ENCODE data around the gene SMTN. TPM values are rescaled to one million over a fixed set of nuclear protein-coding genes. Genes with fewer than 3 reads are reported as not detected.

SMTN gene
- total and polyA plus RNA-seq, 2 donors (not counting 3 experiments of a cell fraction or from before 2014, with no cell fraction given) = 59.0 to 197 TPM

DNA sequence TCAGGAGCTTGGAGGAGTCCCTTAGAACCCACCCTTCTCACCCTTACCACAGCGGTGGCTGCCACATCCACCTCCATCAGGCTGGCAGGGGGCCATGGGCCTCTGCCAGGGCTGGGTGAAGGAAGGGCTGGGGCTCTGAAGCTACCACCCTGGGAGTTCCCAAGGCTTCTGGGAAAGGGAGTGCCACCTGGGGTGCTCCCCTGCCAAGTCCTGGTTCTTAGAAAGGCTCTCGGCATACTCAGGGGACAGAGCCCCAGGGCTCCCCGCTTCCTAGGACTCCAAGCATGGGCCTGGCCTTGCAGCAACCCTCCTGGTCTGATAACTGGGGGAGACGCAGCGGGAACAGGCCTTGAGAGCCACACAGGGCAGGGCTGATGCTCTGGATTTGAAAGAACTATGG lies 59.6 kb downstream of the SMTN start:
- intact Hi-C loops (cut with micrococcal nuclease) = no loop called here
- Histone ChIP-seq H3K9me3 (replicated peaks; ENCODE audit: control insufficient read depth, insufficient read depth, low read length) (no peaks in the 10 kb centered on the region), H3K36me3 (ENCODE audit: control insufficient read depth in 2 of 2, extremely low read depth in 1 of 2, insufficient read depth in 2 of 2, low read length in 2 of 2) (no peaks in the 10 kb centered on the region), H2AFZ (ENCODE audit: low read depth, low read length) (no peak overlapping the region), H3K4me3 (replicated peaks in 1 of 3; ENCODE audit: insufficient read depth in 1 of 3, low read depth in 1 of 3, low read length in 3 of 3) (no peak overlapping the region), H4K20me1 (replicated peaks; ENCODE audit: control insufficient read depth, extremely low read depth, insufficient read depth, low read length) (no peaks in the 10 kb centered on the region), H3K9ac (replicated peaks; ENCODE audit: extremely low read depth, insufficient read depth, low read length) (no peak overlapping the region), H3K4me1 (ENCODE audit: control insufficient read depth, extremely low read depth, insufficient read depth, low read length) (no peaks in the 10 kb centered on the region), H3K79me2 (ENCODE audit: control insufficient read depth, insufficient read depth, low read length) (no peaks in the 10 kb centered on the region), H3K9me1 (replicated peaks; ENCODE audit: control insufficient read depth, extremely low read depth, insufficient read depth, low read length) (no peaks in the 10 kb centered on the region), H3K27me3 (ENCODE audit: control insufficient read depth in 2 of 2, insufficient read depth in 2 of 2, low read length in 2 of 2) (no peaks in the 10 kb centered on the region), H3K4me2 (ENCODE audit: insufficient read depth, low read length) (no peak overlapping the region), H3K27ac (ENCODE audit: insufficient read depth, low read depth, low read length) (no peak overlapping the region)
- BruUV-seq (replicated peaks) = no TSS peak
- DNase-seq (ENCODE audit: low read depth, low spot score) = no peak
- CTCF ChIA-PET = interaction anchor here (0.8 to 5.6 kb wide), 9 partner anchors 8 to 132 kb away, joined by 3 to 30 read pairs (median 4); partner anchors contain the start of genes RNF185 and SELENOM
- POLR2A ChIA-PET = interaction anchor here (0.6 to 1.5 kb wide), 2 partner anchors 8 to 30 kb away, joined by 5 read pairs; no protein-coding TSS in a partner anchor
- TF ChIP-seq GATA2 (IDR thresholded peaks at IDR 0.05; ENCODE audit: insufficient read depth, insufficient read length, low read depth, low read length) (no peak), MYC (IDR thresholded peaks at IDR 0.05; ENCODE audit: low read depth, low read length) (no peak), JUN (IDR thresholded peaks at IDR 0.05; ENCODE audit: borderline replicate concordance, insufficient read depth, insufficient read length, low read depth) (no peak), EZH2 (IDR thresholded peaks at IDR 0.05; ENCODE audit: borderline replicate concordance, low read depth, low read length, severe bottlenecking) (no peak), POLR2AphosphoS5 (IDR thresholded peaks at IDR 0.05; ENCODE audit: insufficient read depth, low read depth, low read length) (no peak), FOS (IDR thresholded peaks at IDR 0.05; ENCODE audit: borderline replicate concordance, insufficient read depth, low read length) (no peak), POLR2A (IDR thresholded peaks at IDR 0.05; ENCODE audit: low read depth, low read length) (no peak)
- TF ChIP-seq, protein P1, sequence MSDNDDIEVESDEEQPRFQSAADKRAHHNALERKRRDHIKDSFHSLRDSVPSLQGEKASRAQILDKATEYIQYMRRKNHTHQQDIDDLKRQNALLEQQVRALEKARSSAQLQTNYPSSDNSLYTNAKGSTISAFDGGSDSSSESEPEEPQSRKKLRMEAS (IDR thresholded peaks at IDR 0.05; ENCODE audit: insufficient read depth, insufficient read length) = no peak
- TF ChIP-seq, protein P2, sequence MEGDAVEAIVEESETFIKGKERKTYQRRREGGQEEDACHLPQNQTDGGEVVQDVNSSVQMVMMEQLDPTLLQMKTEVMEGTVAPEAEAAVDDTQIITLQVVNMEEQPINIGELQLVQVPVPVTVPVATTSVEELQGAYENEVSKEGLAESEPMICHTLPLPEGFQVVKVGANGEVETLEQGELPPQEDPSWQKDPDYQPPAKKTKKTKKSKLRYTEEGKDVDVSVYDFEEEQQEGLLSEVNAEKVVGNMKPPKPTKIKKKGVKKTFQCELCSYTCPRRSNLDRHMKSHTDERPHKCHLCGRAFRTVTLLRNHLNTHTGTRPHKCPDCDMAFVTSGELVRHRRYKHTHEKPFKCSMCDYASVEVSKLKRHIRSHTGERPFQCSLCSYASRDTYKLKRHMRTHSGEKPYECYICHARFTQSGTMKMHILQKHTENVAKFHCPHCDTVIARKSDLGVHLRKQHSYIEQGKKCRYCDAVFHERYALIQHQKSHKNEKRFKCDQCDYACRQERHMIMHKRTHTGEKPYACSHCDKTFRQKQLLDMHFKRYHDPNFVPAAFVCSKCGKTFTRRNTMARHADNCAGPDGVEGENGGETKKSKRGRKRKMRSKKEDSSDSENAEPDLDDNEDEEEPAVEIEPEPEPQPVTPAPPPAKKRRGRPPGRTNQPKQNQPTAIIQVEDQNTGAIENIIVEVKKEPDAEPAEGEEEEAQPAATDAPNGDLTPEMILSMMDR (IDR thresholded peaks at IDR 0.05; ENCODE audit: extremely low read depth in 1 of 2, insufficient read depth in 1 of 2, low read depth in 1 of 2, low read length in 2 of 2) = no peak
- FAIRE-seq = no peak
- dilution Hi-C loops (cut with MboI; ENCODE audit: extremely low pct_ligation_motif_present, low sequenced_read_pairs) = no loop called here
